ENCODE data around the gene GPC2. TPM values are rescaled to one million over a fixed set of nuclear protein-coding genes. Genes with fewer than 3 reads are reported as not detected.
"Not testable (repeated sequence)": the region's sequence is repeated elsewhere in the genome, so short reads cannot be mapped to it uniquely, and the experiment has no call there.

The GPC2 gene
- total and polyA plus RNA-seq, 2 experiments from 2014 or later: 0.16 to 0.22 TPM

GRCh38 chr7:100190048-100190711 is 13.0 kb upstream of the GPC2 start:
- H3K4me2 ChIP-seq (ENCODE audit: unreplicated experiment): no peak overlapping the region
- TF ChIP-seq EZH2phosphoT487 (IDR thresholded peaks at IDR 0.05; ENCODE audit: insufficient read depth, low read depth) (no peak), EZH2 (IDR thresholded peaks at IDR 0.05; ENCODE audit: insufficient read depth, poor library complexity, severe bottlenecking) (no peak)
- no peaks in the 10 kb centered on the region for H3K9me2 ChIP-seq (ENCODE audit: insufficient read depth)
- no peak overlapping the region for H3K4me3 ChIP-seq
- H3K9ac ChIP-seq: peak overlapping the region; percentile 6; the same call in 1 of the 2 replicates
- H2AFZ ChIP-seq: peak overlapping the region; percentile 81
- no peaks in the 10 kb centered on the region for H3K27me3 ChIP-seq (replicated peaks; ENCODE audit: insufficient read depth)
- H3K27ac ChIP-seq: no peak overlapping the region
- DNase-seq: peak; percentile 74
- 34 to 42% methylated on average over 4 of the region's 4 CpGs for WGBS, 2 experiments (ENCODE audit: low coverage in 1 of 2, low lambda C conversion rate in 2 of 2, missing lambda C conversion rate in 2 of 2)
- H3K9me3 ChIP-seq (ENCODE audit: low read depth): no peaks in the 10 kb centered on the region
- H3K79me2 ChIP-seq (ENCODE audit: insufficient read depth): no peaks in the 10 kb centered on the region
- H3F3A ChIP-seq (ENCODE audit: insufficient read depth): peaks cover 11% of the 10 kb centered on the region; the same call in 1 of the 2 replicates
- peaks cover 17% of the 10 kb centered on the region for H3K4me1 ChIP-seq (ENCODE audit: insufficient read depth)
- no peaks in the 10 kb centered on the region for H3K36me3 ChIP-seq (ENCODE audit: low read depth)
- in situ Hi-C loops (cut with MboI): no loop called here
- H4K20me1 ChIP-seq (ENCODE audit: insufficient read depth): no peaks in the 10 kb centered on the region

- Histone ChIP-seq H3K4me1 (ENCODE audit: insufficient read depth) (peaks cover 17% of the 10 kb centered on the region), H3K27ac (no peak overlapping the region), H3K4me2 (ENCODE audit: unreplicated experiment) (no peak overlapping the region), H3K4me3 (no peak overlapping the region), H3K79me2 (ENCODE audit: insufficient read depth) (no peaks in the 10 kb centered on the region), H3K36me3 (ENCODE audit: low read depth) (no peaks in the 10 kb centered on the region), H4K20me1 (ENCODE audit: insufficient read depth) (no peaks in the 10 kb centered on the region), H3F3A (ENCODE audit: insufficient read depth) (peaks cover 11% of the 10 kb centered on the region; the same call in 1 of the 2 replicates), H3K9me2 (ENCODE audit: insufficient read depth) (no peaks in the 10 kb centered on the region), H3K27me3 (replicated peaks; ENCODE audit: insufficient read depth) (no peaks in the 10 kb centered on the region), H3K9me3 (ENCODE audit: low read depth) (no peaks in the 10 kb centered on the region), H3K9ac (no peak overlapping the region), H2AFZ (no peak overlapping the region)
- in situ Hi-C loops (cut with MboI): no loop called here
- TF ChIP-seq EZH2phosphoT487 (IDR thresholded peaks at IDR 0.05; ENCODE audit: insufficient read depth, low read depth): no peak
- TF ChIP-seq EZH2 (IDR thresholded peaks at IDR 0.05; ENCODE audit: insufficient read depth, poor library complexity, severe bottlenecking): no peak
- no peak for DNase-seq
- 81% methylated on average over 3 of the region's 3 CpGs for WGBS, 2 experiments (ENCODE audit: low coverage in 1 of 2, low lambda C conversion rate in 2 of 2, missing lambda C conversion rate in 2 of 2)
These were observed 11.9 kb upstream of the GPC2 start for GRCh38 chr7:100189061-100189460.

- Histone ChIP-seq H3K36me3 (ENCODE audit: low read depth) (no peaks in the 10 kb centered on the region), H4K20me1 (ENCODE audit: insufficient read depth) (no peaks in the 10 kb centered on the region), H3K79me2 (ENCODE audit: insufficient read depth) (no peaks in the 10 kb centered on the region), H3K9ac (no peak overlapping the region), H3K4me3 (no peak overlapping the region), H2AFZ (no peak overlapping the region), H3F3A (ENCODE audit: insufficient read depth) (no peaks in the 10 kb centered on the region), H3K27me3 (replicated peaks; ENCODE audit: insufficient read depth) (no peaks in the 10 kb centered on the region), H3K4me1 (ENCODE audit: insufficient read depth) (peaks cover 7% of the 10 kb centered on the region), H3K27ac (no peak overlapping the region), H3K4me2 (ENCODE audit: unreplicated experiment) (no peak overlapping the region), H3K9me2 (ENCODE audit: insufficient read depth) (no peaks in the 10 kb centered on the region), H3K9me3 (ENCODE audit: low read depth) (no peaks in the 10 kb centered on the region)
- 63 to 74% methylated on average over 2 of the region's 2 CpGs for WGBS, 2 experiments (ENCODE audit: low coverage in 1 of 2, low lambda C conversion rate in 2 of 2, missing lambda C conversion rate in 2 of 2)
- TF ChIP-seq EZH2phosphoT487 (IDR thresholded peaks at IDR 0.05; ENCODE audit: insufficient read depth, low read depth): no peak
- TF ChIP-seq EZH2 (IDR thresholded peaks at IDR 0.05; ENCODE audit: insufficient read depth, poor library complexity, severe bottlenecking): no peak
- DNase-seq: no peak
- in situ Hi-C loops (cut with MboI): no loop called here
These were observed 8.5 kb upstream of the GPC2 start for GRCh38 chr7:100185726-100186125.

- H3K27me3 ChIP-seq (replicated peaks; ENCODE audit: insufficient read depth); H3K79me2 ChIP-seq (ENCODE audit: insufficient read depth); H3K4me1 ChIP-seq (ENCODE audit: insufficient read depth); in situ Hi-C loops (cut with MboI); DNase-seq; H3K36me3 ChIP-seq (ENCODE audit: low read depth); H3K9ac ChIP-seq; H3F3A ChIP-seq (ENCODE audit: insufficient read depth); H2AFZ ChIP-seq; H3K9me2 ChIP-seq (ENCODE audit: insufficient read depth); H3K4me3 ChIP-seq; H3K4me2 ChIP-seq (ENCODE audit: unreplicated experiment); H3K9me3 ChIP-seq (ENCODE audit: low read depth); H3K27ac ChIP-seq; H4K20me1 ChIP-seq (ENCODE audit: insufficient read depth): not testable (repeated sequence)
- WGBS, 2 experiments (ENCODE audit: low coverage in 1 of 2, low lambda C conversion rate in 2 of 2, missing lambda C conversion rate in 2 of 2): 64 to 78% methylated on average over 6 of the region's 6 CpGs
These were observed 5.9 kb upstream of the GPC2 start for GRCh38 chr7:100183090-100183489.

GRCh38 chr7:100182616-100183015 is 5.4 kb upstream of the GPC2 start:
- in situ Hi-C loops (cut with MboI); H3K9me2 ChIP-seq (ENCODE audit: insufficient read depth); H3K36me3 ChIP-seq (ENCODE audit: low read depth); H4K20me1 ChIP-seq (ENCODE audit: insufficient read depth); H3K9me3 ChIP-seq (ENCODE audit: low read depth); H3K27me3 ChIP-seq (replicated peaks; ENCODE audit: insufficient read depth); H3F3A ChIP-seq (ENCODE audit: insufficient read depth); H3K9ac ChIP-seq; H3K27ac ChIP-seq; H3K4me3 ChIP-seq; H3K79me2 ChIP-seq (ENCODE audit: insufficient read depth); H3K4me2 ChIP-seq (ENCODE audit: unreplicated experiment); DNase-seq; H2AFZ ChIP-seq; H3K4me1 ChIP-seq (ENCODE audit: insufficient read depth): not testable (repeated sequence)
- WGBS, 2 experiments (ENCODE audit: low coverage in 1 of 2, low lambda C conversion rate in 2 of 2, missing lambda C conversion rate in 2 of 2): 76 to 77% methylated on average over 6 of the region's 6 CpGs

- H3K9me3 ChIP-seq (ENCODE audit: low read depth); H3K36me3 ChIP-seq (ENCODE audit: low read depth); H3K27ac ChIP-seq; H3K27me3 ChIP-seq (replicated peaks; ENCODE audit: insufficient read depth); H2AFZ ChIP-seq; H4K20me1 ChIP-seq (ENCODE audit: insufficient read depth); H3K9me2 ChIP-seq (ENCODE audit: insufficient read depth); H3K9ac ChIP-seq; H3K4me3 ChIP-seq; H3F3A ChIP-seq (ENCODE audit: insufficient read depth); H3K79me2 ChIP-seq (ENCODE audit: insufficient read depth); H3K4me1 ChIP-seq (ENCODE audit: insufficient read depth); in situ Hi-C loops (cut with MboI); DNase-seq; H3K4me2 ChIP-seq (ENCODE audit: unreplicated experiment): not testable (repeated sequence)
- 65 to 76% methylated on average over 3 of the region's 3 CpGs for WGBS, 2 experiments (ENCODE audit: low coverage in 1 of 2, low lambda C conversion rate in 2 of 2, missing lambda C conversion rate in 2 of 2)
These were observed 2.9 kb upstream of the GPC2 start for GRCh38 chr7:100180084-100180483.

Measured in GM23248 (cell line).